Stimulated activated CD4-positive, alpha-beta T cell treated with anti-CD3 and anti-CD28 coated beads, Interleukin-12 subunit alpha, Interleukin-12 subunit beta, amount 100 ng/mL, for 48 hours (primary cell): ENCODE measurements around the gene ST3GAL2.
A peak's percentile ranks its signal among the peaks of the same experiment; 100 is the strongest.
"Not testable (repeated sequence)": the region's sequence is repeated elsewhere in the genome, so short reads cannot be mapped to it uniquely, and the experiment has no call there.

Source experiments
- DNase-seq, 3 donors: peaks; one replicate each; pipeline ENCODE4 v3.0.0-alpha.2; 2020; ENCODE audit warnings: low read depth in 2 of 3, low spot score in 1 of 3

Gene ST3GAL2

DNA sequence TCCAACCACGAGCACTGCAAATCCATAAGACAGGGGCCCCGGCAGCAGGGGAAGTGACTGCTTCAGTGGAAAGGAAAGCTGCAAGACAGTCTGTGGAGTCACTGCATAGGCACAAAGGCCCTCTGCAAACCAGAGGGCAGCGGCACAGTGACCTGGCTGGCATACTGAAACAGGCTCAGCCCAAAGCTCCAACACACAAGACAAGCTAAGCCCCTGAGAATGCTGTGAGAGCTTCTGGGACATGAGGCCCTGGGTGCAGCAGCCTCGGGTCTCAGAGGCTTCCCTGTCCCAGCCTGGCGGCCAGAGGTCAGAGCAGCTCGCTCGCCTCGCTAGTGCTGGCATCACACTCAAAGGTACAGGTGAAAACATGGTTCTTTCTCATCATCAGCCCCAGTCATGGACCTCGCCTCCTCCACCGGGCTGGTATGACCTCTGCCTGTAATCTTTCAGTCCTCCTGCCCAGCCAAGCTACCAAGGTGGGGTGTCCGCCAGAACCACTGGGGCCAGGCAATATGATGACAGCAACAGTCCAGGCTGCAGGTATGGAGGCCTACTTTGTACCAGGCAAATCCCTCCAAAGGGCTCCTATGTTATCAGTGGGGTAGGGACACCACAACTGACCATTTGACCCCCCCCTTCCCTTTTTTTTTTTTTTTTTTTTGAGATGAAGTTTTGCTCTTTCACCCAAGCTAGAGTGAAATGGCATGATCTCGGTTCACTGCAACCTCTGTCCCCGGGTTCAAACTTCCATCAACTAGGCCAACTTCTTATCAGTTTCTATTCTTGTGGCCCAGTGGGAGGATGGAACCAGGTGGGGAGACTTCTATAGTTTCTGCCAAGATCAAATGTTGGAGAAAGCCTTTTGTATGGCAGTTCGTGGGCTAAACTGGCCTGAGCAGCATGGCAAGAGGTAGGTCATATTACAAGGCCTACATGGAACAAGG lies 19.2 kb downstream of the ST3GAL2 start:
- no peak for DNase-seq

DNA sequence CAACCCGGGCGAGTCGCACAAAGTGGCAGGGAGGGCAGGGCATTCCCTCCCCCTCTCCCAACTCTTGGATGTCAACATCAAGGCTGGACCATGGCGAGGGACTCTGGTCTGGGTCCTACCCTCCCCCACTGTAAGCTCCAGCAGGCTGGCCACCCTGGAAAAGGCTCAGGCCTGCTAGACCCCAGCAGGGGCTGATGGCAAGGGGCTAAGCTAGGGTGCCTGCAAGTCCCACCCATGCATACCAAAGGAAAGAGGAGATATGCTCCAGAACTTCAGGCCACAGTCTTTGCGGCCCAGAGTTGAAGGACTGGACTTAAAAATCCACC lies 19.9 kb downstream of the ST3GAL2 start:
- DNase-seq, result no peak

DNA sequence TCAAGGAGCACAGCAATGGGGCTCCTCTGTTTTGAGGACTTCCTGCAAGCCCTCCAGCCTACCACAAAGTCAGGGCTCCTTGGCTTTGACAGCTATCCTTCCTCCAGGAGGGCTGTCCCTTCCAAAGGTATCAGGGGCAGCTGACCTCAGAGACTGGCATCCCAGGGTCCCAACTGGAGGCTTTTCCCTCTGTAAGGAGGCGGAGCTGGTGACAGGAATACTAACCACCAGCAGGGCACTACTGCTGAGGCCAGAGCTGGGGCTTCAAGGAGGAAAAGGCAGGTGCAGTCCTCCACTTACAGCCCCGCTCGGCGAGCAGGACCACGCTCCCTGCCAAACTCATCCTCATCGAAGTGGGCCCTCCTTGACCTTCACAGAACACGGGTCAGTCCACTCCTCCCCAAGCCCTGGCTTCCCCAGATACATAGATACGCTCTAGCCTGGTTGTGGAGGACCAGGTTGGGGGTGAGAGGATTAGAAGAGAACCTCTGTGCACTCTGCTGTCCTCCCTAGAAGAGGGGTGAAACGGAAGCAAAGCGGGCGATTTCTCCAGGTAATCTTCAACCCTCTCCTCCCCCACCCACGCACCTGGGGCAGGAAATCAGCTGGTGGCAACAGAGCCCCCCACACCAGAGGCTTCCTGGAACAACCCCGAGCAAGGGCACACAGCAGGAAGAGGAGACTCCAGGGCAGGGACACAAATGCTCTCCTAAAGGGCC lies 20.5 kb downstream of the ST3GAL2 start:
- no peak for DNase-seq

DNA sequence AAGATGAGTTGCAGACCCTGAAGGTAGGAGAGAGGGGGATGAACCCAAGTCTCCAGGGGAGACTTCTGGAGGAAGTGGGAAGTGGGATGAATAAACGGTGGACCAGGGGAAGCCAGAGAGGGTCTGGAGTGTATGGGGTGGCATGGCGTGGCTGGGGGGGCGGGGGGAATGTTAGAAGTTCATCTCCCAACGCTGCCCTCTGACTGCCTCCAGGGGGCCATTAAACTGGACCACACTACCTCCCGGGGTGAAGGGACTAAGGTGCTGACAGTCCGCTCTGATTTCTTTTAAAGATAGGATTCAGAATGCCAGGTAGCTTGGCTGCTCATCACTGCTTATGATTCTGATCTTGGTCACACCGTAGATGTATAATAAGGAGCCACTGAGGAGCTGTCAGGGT lies 21.2 kb downstream of the ST3GAL2 start:
- no peak for DNase-seq

DNA sequence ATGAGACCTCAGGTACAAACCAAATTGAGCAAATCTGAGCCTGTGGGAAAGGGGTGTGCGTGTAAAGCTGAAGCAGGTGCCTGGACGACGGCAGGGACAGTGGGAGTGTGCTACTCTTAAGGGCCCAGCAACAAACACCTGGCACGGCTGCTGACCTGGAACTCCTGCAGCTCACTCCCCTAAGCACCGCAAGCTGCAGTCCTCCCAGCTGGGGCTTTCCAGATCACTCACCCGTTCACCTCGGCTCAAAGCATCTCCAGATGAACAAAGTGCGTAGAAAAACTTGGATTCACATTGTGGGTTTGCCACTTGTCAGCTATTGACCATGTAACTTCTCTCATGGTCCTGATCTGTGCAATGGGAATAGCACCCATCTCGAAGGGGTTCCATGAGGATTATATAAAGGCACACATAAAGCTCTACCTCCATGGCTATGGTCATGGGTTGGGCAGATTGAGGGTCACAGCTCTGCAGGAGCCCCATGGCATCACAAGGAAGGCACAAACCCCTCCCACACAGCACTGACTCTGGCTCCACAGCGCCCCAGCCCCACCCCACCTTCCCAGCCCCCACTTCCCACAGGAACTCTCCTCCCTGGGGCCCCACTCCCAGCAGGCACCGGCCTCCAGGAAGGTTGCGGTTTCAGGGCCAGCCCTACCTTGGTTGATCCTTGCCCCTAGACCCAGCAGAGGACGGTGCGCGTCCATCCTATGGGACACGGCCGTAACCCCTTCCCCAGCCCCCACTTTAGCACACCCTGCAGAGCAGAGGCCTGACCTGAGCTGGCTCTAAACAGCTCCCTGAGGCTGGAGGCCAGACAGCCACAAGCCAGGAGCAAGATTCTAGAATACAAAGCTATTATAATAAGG lies 21.9 kb downstream of the ST3GAL2 start:
- DNase-seq, result no peak

DNA sequence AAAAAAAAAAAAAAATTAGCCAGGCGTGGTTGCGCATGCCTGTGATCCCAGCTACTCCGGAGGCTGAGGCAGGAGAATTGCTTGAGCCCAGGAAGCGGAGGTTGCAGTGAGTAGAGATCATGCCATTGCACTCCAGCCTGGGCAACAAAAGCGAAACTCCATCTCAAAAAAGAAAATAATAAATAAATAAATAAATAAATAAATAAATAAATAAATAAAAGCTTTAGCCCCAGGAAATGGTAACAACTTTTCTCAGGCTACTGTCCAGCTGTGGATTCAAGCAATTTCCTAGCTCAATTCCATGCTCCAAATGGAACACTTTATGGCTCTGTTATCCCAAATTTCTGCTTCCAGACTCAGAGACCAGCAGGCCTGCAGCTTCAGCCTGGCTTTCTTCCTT lies 25.3 kb downstream of the ST3GAL2 start:
- not testable (repeated sequence) for DNase-seq

DNA sequence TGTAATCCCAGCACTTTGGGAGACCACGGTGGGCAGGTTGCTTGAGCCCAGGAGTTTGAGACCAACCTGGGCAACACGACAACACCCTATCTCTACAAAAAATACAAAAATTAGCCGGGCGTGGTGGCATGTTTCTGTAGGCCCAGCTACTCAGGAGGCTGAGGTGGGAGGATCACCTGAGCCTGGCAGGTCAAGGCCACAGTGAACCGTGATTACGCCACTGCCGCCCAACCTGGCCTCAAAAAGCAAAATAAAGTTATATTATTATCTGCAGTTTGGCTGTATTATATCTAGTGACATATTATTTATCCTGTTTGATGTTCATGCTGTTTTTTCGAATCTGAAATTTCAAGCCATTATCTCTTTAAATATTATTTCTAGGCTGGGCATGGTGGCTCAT lies 26.5 kb downstream of the ST3GAL2 start:
- DNase-seq, result no peak

DNA sequence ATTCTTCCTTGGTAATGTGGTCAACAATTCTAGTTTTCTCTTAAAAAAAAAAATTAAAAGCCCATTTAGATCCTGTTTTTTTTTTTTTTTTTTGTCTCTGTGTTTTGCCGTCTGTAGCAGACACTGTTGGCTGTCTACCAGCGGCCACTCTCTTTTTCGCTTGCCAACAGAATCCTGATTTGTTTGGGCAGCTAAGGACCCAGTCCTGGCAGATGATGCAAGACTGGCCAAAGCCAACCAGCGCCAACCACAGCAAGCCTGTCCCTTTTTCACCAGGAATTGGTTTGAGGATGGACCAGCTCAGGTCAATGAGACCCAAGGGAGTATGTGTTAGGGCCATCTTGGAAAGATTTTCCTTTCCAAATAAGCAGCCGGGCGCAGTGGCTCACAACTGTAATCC lies 28.2 kb downstream of the ST3GAL2 start:
- no peak for DNase-seq

DNA sequence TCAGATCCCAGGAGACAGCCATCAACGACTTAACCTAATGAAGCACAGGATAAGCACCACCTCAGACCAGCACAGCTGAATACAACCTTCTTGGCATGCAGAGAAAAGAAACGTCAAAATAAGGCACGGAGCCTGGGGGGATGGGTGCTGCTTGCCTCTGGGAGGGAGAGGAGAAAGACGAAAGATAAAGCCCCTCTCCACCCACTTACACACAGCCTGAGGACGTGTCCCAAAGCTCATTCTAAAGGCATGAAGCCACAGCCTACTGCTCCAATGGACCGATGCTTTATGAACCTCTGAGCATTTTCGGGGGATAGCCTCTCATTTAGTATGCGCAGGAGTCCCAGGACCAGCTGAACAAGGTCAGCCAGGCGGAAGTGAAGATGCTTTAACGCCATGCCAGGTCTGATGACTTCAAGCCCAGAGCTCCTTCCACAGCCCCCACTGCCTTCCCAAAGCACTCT lies 31.1 kb downstream of the ST3GAL2 start:
- DNase-seq, result no peak

DNA sequence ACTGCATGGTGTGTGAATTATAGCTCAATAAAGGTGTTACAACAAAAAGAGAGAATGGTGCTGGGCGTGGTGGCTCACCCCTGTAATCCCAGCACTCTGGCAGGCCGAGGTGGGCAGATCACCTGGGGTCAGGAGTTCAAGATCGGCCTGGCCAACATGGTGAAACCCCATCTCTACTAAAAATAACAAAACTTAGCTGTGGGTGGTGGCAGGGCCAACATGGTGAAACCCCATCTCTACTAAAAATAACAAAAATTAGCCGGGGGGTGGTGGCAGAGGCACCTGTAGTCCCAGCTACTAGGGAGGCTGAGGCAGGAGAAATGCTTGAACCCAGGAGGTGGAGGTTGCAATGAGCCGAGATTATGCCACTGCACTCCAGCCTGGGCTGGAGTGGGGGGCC lies 32.8 kb downstream of the ST3GAL2 start:
- DNase-seq, result not testable (repeated sequence)

DNA sequence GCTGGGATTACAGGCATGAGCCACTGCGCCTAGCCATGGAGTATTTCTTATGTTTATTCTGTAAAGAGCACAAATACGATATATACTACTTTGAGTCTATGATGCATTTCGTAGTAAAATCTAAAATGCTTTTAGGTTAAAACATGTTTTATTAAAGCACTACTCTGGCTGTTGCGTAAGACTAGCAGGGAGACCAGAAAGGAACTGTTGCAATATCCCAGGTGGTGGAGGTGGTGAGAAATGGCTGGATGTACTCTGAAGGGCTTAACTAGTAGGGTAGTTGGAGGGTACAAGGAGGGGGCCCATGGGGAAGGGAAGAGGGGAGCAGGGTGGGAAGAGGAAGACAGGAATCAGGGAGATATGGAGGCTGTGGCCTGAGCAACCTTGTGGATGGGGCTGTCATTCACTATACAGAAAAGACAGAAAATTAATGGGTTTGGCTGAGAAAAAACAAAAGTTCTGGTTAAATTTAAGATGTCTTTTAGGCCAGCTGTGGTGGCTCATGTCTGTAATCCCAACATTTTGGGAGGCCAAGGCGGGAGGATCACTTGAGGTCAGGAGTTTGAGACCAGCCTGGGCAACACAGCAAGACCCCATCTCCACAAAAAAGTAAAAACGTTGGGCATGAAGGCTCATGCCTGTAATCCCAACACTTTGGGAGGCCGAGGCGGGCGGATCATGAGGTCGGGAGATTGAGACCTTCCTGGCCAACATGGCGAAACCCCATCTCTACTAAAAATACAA lies 35.8 kb downstream of the ST3GAL2 start:
- DNase-seq, result no peak

DNA sequence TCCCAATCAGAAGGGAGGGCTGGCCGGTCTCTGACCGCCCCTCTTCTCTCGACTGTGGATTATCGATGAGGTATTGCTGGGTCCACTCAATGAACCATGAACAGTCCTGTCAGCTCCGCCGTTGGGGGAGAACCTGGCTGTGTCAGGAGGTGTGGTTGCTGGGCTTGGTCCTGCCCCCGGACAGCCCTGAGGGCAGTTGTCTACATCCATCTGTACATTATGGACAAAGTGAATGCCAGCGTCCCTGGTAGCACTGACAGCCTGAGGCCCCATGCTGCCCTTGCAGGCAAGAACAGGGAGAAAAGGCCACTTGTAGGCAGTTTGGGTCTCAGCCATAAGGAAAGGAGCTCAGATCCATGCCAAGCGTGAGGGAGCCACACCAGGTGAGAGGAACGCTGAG lies 38.9 kb downstream of the ST3GAL2 start:
- DNase-seq, result no peak

DNA sequence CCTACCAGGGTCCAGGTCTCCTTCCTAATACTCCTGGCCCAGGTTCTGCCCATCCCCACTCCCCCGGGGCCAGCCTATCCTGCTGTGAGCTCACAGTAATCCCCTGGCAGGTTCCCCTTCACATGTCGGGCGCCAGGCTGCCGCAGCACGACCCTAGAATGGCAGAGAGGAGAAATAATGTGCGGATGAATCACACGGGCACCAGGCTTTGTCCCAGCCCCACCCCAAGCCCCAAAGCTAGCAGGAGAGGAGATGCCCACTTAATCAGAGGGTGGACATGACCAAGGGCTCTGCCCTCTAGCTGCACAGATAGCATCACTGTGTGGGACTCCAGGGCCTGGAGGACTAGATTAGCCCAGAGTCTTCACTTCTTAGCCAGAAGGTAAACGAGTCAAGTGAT lies 39.5 kb downstream of the ST3GAL2 start:
- no peak for DNase-seq

DNA sequence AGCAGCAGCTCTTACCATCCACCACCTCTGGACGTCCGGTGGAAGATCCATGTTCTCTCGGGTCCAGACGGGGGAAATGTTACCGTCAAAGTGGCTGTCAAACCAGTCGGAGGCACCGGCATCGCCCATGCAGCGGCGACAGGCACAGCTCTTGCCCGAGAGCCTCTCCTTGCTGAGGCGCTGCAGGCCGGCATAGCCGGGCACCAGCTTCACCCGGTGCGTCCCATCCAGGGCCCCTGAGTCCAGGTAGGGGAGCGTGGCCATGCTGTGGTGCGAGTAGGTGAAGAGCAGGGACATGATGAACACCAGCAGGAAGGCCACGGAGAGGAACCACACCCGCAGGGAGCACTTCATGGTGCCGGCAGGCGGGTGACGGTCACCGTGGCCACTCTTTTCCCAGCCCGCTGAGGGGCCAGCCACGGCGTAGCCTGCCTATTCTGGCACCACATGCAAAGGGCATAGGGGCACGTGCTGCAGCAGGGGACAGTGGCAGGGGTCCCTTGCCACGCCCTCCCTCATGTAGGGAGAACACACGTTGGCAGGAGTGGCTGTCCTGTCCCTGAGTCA lies 40.6 kb downstream of the ST3GAL2 start:
- DNase-seq, result no peak

DNA sequence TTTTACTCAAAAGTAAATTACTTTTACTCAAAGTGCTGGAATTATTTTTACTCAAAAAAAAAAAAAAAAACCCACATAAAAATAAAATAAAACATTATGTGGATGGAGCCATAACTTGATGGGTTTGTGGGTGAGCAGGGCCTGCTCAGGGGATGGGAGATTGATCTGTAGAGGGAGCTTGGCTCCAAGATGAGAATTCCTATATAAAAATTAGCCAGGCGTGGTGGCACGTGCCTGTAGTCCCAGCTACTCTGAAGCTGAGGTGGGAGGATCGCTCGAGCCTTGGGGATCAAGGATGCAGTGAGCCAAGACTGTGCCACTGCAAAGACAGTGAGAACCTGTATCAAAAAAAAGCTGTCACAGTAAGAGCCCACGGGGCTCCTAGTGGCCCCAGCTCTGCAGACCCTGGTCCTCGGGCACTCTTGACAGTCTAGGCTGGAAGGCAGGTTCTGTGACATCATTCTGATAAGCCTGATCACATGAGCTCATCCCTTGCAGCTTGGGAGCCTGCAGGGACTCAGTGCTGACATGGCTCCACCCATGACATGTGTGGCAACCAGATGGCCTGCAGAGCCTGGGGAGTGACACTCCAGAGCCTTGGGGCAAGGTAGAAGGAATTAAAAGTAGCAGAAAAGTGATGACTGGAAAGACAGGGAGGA lies 42.5 kb downstream of the ST3GAL2 start:
- DNase-seq, result no peak

DNA sequence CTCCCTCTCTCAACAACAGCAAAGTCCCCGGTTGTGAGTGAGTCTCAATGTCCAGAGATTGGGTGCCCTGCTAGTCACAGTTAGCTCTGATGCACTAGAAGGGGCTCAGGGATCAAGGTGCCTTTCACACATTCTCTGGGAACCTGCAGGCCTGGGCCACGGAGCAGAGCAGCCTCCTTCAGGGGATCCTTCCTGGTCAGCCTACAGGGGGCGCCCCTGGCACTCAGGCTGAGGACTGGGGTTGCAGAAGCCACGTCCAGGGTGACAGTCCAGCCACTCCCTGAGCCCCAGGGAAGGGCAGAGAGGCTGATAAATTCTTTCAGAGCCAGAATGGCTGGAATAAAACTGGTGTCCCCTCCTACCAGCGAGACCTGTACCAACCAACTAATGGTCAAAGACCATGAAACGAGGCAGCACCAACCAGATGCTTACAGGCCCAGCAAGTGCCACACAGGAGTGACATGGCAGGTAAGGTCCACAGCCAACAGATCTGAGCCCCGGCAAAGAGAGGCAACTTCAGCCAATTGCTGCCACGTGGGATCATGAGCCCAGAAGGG lies 43.5 kb downstream of the ST3GAL2 start:
- DNase-seq, result peak; percentile 28 to 64 (median 61)

DNA sequence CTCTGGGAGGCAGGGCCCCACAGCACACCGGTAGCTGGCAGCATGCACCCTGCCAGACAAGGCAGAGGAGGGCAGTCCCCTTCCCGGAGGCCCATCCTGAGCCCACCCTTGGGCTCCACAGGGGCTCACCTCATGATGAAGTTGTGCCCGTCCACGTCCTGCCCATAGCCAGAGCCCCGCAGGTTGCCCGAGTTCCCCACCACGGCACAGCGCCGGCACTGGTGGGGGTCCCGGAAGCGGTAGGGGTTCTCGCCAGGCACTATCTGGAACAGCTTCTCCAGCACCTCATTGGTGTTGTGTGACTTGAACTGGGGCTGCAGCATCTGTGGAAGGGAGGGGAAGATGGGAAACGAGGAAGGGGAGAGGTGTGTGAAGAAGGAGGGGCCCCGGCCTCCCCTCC lies 44.0 kb downstream of the ST3GAL2 start:
- DNase-seq, result no peak

DNA sequence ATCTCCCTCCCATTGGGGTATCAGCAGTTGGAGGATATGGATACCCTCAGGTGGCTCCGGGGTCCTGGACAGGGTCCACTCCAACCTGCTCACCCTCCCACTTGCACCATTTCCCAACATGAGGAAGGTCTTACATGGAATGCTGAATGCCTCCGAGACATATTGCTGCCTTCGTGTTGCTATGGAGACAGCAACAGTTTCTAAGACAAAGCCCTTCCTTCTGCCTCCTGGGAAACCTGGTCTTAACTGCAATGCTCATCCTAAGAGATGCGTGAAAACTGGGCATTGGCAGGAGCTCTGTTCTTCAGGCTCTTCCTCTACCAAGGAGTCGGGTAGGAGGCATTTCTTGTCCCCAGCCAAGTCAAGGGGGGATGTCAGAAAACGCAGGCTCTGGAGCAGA lies 45.2 kb downstream of the ST3GAL2 start:
- no peak for DNase-seq

DNA sequence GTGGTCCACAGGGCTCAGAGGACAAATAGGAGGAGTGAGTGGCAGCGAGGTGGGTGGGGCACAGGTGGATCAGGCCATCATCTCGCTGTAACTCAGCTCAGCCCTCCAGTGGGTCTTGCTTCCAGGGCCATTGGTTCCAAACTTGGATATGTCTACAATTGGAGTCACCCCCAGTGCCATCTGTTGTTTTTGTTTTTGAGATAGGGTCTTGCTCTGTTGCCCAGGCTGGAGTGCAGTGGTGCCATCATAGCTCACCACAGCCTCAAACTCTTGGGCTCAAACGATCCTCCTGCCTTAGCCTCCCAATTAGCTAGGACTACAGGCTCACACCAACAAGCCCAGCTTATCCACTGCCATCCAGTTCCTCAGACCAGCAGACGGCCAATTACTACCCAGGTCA lies 46.3 kb downstream of the ST3GAL2 start:
- no peak for DNase-seq
